Chondrocyte (in vitro differentiated cells): ENCODE data around the gene AGTRAP. TPM values are rescaled to one million over a fixed set of nuclear protein-coding genes. Genes with fewer than 3 reads are reported as not detected.

ENCODE experiments used
- DNase-seq: peaks from one replicate; pipeline ENCODE4 v3.0.0; 2021; ENCODE audit warnings: mixed read lengths, low spot score
- H3K27ac Mint-ChIP-seq: one replicate; pipeline ENCODE4 v1.8.0; 2021; ENCODE audit warnings: mild to moderate bottlenecking, moderate library complexity, mixed read lengths; ENCODE audit not compliant: unreplicated experiment
- H3K27me3 Mint-ChIP-seq: 2 replicates; pipeline ENCODE4 v1.8.0; 2021; ENCODE audit warnings: low read depth, mixed read lengths
- H3K36me3 Mint-ChIP-seq: 2 replicates; pipeline ENCODE4 v1.8.0; 2021; ENCODE audit warnings: low read depth, mixed read lengths
- H3K4me1 Mint-ChIP-seq: 2 replicates; pipeline ENCODE4 v1.8.0; 2021; ENCODE audit warnings: low read depth, mild to moderate bottlenecking, mixed read lengths
- H3K4me3 Mint-ChIP-seq: one replicate; pipeline ENCODE4 v1.8.0; 2021; ENCODE audit warnings: mild to moderate bottlenecking, moderate library complexity, mixed read lengths; ENCODE audit not compliant: unreplicated experiment
- H3K9me3 Mint-ChIP-seq: 2 replicates; pipeline ENCODE4 v1.8.0; 2021; ENCODE audit warnings: low read depth, mixed read lengths
- CTCF ChIP-seq: fragments of 200-600 bp; sonication (generic); IDR thresholded peaks from 2 replicates; pipeline ENCODE4 v1.5.0; 2021; ENCODE audit warnings: antibody characterized with exemption, mild to moderate bottlenecking, moderate library complexity
- total RNA-seq: library from RNA; stranded (reverse); gene quantifications from 3 replicates; pipeline ENCODE4 v1.2.1, GENCODE V29; 2021

AGTRAP gene
- total RNA-seq, 1 donor from 2014 or later, result 19.8 TPM

DNA sequence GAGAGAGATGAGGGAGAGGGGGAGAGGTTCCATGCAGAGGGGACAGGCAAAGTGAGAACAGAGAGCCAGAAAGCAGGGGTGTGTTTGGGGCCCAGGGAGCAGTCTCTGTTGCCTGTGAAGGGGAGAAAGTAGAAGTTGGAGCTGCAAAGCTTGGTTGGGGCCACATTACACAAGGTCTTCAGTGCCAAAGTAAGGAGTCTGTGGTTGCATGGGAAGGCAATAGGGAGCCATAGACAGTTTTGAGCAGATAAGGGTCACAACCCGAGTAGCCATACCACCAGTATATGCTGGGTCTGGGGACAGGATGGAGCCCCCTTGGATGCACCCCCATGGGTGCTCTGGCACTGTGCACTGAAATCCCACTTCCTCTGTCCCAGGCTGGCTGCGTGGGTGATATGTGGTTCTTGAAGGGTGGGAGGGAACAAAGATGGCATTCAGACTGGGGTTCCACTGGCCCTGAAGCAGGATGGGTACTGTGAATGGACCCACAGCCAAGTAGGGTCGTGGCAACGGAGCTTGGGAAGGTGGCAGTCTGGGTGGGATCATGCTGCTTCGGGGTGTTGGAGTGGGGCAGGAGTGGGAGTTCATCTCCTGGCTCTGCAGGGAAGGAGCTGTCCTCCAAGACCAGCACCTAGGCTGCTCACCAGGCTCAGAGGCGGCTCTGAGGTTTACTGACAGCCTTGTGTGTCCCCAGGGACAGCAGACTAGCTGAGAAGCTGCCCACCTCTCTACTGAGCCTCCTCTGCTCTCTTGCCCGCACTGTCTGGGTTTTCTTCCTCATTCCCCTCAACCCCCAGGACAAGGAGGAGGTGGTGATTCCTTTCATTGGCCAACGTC lies 32.4 kb upstream of the AGTRAP start:
- Mint-ChIP-seq H3K9me3 (no peaks in the 10 kb centered on the region), H3K4me3 (no peak overlapping the region), H3K4me1 (peaks cover 3% of the 10 kb centered on the region), H3K27ac (no peak overlapping the region), H3K36me3 (no peaks in the 10 kb centered on the region), H3K27me3 (peaks cover 43% of the 10 kb centered on the region)
- DNase-seq, result peak; percentile 73
- TF ChIP-seq CTCF, result no peak

GRCh38 chr1:11704194-11704529 lies 31.8 kb upstream of the AGTRAP start:
- TF ChIP-seq CTCF, result no peak

GRCh38 chr1:11704691-11705475 lies 31.1 kb upstream of the AGTRAP start:
- Mint-ChIP-seq H3K4me3 (no peak overlapping the region), H3K27ac (no peak overlapping the region), H3K4me1 (peaks cover 3% of the 10 kb centered on the region), H3K36me3 (no peaks in the 10 kb centered on the region), H3K9me3 (no peaks in the 10 kb centered on the region), H3K27me3 (peaks cover 39% of the 10 kb centered on the region)
- no peak for TF ChIP-seq CTCF
- DNase-seq, result peak; percentile 70

More at GRCh38 chr1:11704194-11704529, 31.8 kb upstream of the AGTRAP start:
- H3K9me3 Mint-ChIP-seq, result no peaks in the 10 kb centered on the region
- H3K36me3 Mint-ChIP-seq, result no peaks in the 10 kb centered on the region
- DNase-seq, result peak; percentile 62
- no peak overlapping the region for H3K4me3 Mint-ChIP-seq
- peaks cover 3% of the 10 kb centered on the region for H3K4me1 Mint-ChIP-seq
- no peak overlapping the region for H3K27ac Mint-ChIP-seq
- peaks cover 38% of the 10 kb centered on the region for H3K27me3 Mint-ChIP-seq

GRCh38 chr1:11705596-11705995 lies 30.3 kb upstream of the AGTRAP start:
- no peak for DNase-seq
- Mint-ChIP-seq H3K36me3 (no peaks in the 10 kb centered on the region), H3K9me3 (no peaks in the 10 kb centered on the region), H3K27me3 (peaks cover 38% of the 10 kb centered on the region), H3K27ac (no peak overlapping the region), H3K4me1 (peaks cover 3% of the 10 kb centered on the region), H3K4me3 (no peak overlapping the region)
- no peak for TF ChIP-seq CTCF

DNA sequence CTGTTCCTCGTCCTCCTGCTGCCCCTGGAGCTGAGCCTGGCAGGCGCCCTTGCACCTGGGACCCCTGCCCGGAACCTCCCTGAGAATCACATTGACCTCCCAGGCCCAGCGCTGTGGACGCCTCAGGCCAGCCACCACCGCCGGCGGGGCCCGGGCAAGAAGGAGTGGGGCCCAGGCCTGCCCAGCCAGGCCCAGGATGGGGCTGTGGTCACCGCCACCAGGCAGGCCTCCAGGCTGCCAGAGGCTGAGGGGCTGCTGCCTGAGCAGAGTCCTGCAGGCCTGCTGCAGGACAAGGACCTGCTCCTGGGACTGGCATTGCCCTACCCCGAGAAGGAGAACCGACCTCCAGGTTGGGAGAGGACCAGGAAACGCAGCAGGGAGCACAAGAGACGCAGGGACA lies 29.6 kb upstream of the AGTRAP start:
- Mint-ChIP-seq H3K4me3 (no peak overlapping the region), H3K27me3 (peaks cover 33% of the 10 kb centered on the region)

More for the DNA sequence above, 29.6 kb upstream of the AGTRAP start:
- TF ChIP-seq CTCF, result no peak
- DNase-seq, result peak; percentile 79
- H3K36me3 Mint-ChIP-seq, result no peaks in the 10 kb centered on the region
- H3K4me1 Mint-ChIP-seq, result peaks cover 3% of the 10 kb centered on the region
- no peak overlapping the region for H3K27ac Mint-ChIP-seq
- no peaks in the 10 kb centered on the region for H3K9me3 Mint-ChIP-seq
